Upper lobe of right lung (tissue), 1 donor: Measurements from ENCODE around the gene OPN1MW. TPM values are rescaled to one million over a fixed set of nuclear protein-coding genes. Genes with fewer than 3 reads are reported as not detected.

ENCODE experiments used
- total RNA-seq: library from RNA; stranded (reverse); fragmentation: NEBNext Ultra II Directional; extraction: Animal tissue kit (Norgen Biotek cat#: 25700); gene quantifications from one replicate; pipeline ENCODE4 v1.2.1, GENCODE V29; 2021
- donor health status: DM: no; HTN: yes; CAD: no; lungs with severe emphysema.

OPN1MW gene
- total RNA-seq, 1 donor from 2014 or later: not detected

Other genes with a start within 250 kb of the OPN1MW start
- 84.6 TPM for gene NAA10, start 247.6 kb upstream of the OPN1MW start, total RNA-seq
- gene RENBP, start 238.0 kb upstream of the OPN1MW start, total RNA-seq: 46.4 TPM
- 47.5 TPM for gene HCFC1, start 210.8 kb upstream of the OPN1MW start, total RNA-seq
- gene TMEM187, start 209.8 kb upstream of the OPN1MW start, total RNA-seq: 9.0 TPM
- 89.4 TPM for gene IRAK1, start 162.7 kb upstream of the OPN1MW start, total RNA-seq
- gene MECP2, start 84.9 kb upstream of the OPN1MW start, total RNA-seq: 58.6 TPM
- not detected for gene OPN1LW, start 38.4 kb upstream of the OPN1MW start, total RNA-seq
- gene OPN1MW2, start 37.2 kb downstream of the OPN1MW start, total RNA-seq: not detected
- not detected for gene OPN1MW3, start 75.0 kb downstream of the OPN1MW start, total RNA-seq
- gene TEX28, start 112.5 kb downstream of the OPN1MW start, total RNA-seq: not detected
- not detected for gene TKTL1, start 113.2 kb downstream of the OPN1MW start, total RNA-seq
- gene FLNA, start 192.0 kb downstream of the OPN1MW start, total RNA-seq: 1,252 TPM
- 58.4 TPM for gene EMD, start 196.7 kb downstream of the OPN1MW start, total RNA-seq
- 2,677 TPM for gene RPL10, start 215.8 kb downstream of the OPN1MW start, total RNA-seq
- gene DNASE1L1, start 226.7 kb downstream of the OPN1MW start, total RNA-seq: 37.1 TPM
- gene TAFAZZIN, start 228.9 kb downstream of the OPN1MW start, total RNA-seq: 43.9 TPM
- gene ATP6AP1, start 246.1 kb downstream of the OPN1MW start, total RNA-seq: 193 TPM